SK-N-SH treated with all-trans-retinoic acid at 6 μM for 48 hours (cell line): Measurements from ENCODE around the gene ARF3.

ENCODE experiments used
- ATAC-seq: fragments of 200-7000 bp; cut with Tn5 transposase; 3 replicates; pipeline ENCODE4 v1.9.1; 2020; ENCODE audit warnings: mild to moderate bottlenecking, moderate library complexity
- ARNTL ChIP-seq: fragments of 450-650 bp; formaldehyde crosslinking; IDR thresholded peaks from 2 replicates; pipeline ENCODE4 v1.5.0; 2020; ENCODE audit warnings: low read depth, mild to moderate bottlenecking, moderate library complexity, borderline replicate concordance
- BACH2 ChIP-seq: fragments of 250-450 bp; sonication (Bioruptor Pico); IDR thresholded peaks from 2 replicates; pipeline ENCODE4 v1.9.0; 2021; ENCODE audit warnings: mild to moderate bottlenecking, borderline replicate concordance
- CSDC2 ChIP-seq: fragments of 250-450 bp; sonication (Bioruptor Pico); IDR thresholded peaks from 2 replicates; pipeline ENCODE4 v1.5.0; 2020; ENCODE audit warnings: mild to moderate bottlenecking, moderate library complexity
- ESRRG ChIP-seq: fragments of 250-450 bp; sonication (Bioruptor Pico); IDR thresholded peaks from 2 replicates; pipeline ENCODE4 v1.6.1; 2021; ENCODE audit warnings: mild to moderate bottlenecking
- ISL1 ChIP-seq: fragments of 250-450 bp; sonication (Bioruptor Pico); IDR thresholded peaks from 2 replicates; pipeline ENCODE4 v2.1.2; 2022; ENCODE audit warnings: mild to moderate bottlenecking, moderate library complexity
- OSR1 ChIP-seq: fragments of 250-450 bp; sonication (Bioruptor Pico); IDR thresholded peaks from 2 replicates; pipeline ENCODE4 v1.8.0; 2022; ENCODE audit warnings: moderate library complexity, mild to moderate bottlenecking, inconsistent platforms
- RARB ChIP-seq: fragments of 250-450 bp; sonication (Bioruptor Pico); IDR thresholded peaks from 2 replicates; pipeline ENCODE4 v1.8.0; 2021; ENCODE audit warnings: mild to moderate bottlenecking, moderate library complexity
- SNAI2 ChIP-seq: fragments of 250-450 bp; sonication (Bioruptor Pico); IDR thresholded peaks from 2 replicates; pipeline ENCODE4 v1.5.0; 2020; ENCODE audit warnings: mild to moderate bottlenecking, moderate library complexity
- TCF4 ChIP-seq: fragments of 250-450 bp; sonication (Bioruptor Pico); IDR thresholded peaks from 2 replicates; pipeline ENCODE4 v1.8.0; 2021; ENCODE audit warnings: mild to moderate bottlenecking, moderate library complexity, borderline replicate concordance
- TOX ChIP-seq: fragments of 250-450 bp; sonication (Bioruptor Pico); IDR thresholded peaks from 2 replicates; pipeline ENCODE4 v1.8.0; 2021; ENCODE audit warnings: mild to moderate bottlenecking, moderate library complexity, borderline replicate concordance
- ZC3H10 ChIP-seq: fragments of 250-450 bp; sonication (Bioruptor Pico); IDR thresholded peaks from 2 replicates; pipeline ENCODE4 v1.5.1; 2021; ENCODE audit warnings: mild to moderate bottlenecking, moderate library complexity
- ZFP3 ChIP-seq: fragments of 250-450 bp; sonication (Bioruptor Pico); IDR thresholded peaks from 2 replicates; pipeline ENCODE4 v1.5.0; 2020; ENCODE audit warnings: mild to moderate bottlenecking, moderate library complexity
- ZFP30 ChIP-seq: fragments of 450-650 bp; formaldehyde crosslinking; IDR thresholded peaks from 2 replicates; pipeline ENCODE4 v1.5.0; 2022; ENCODE audit warnings: mild to moderate bottlenecking, moderate library complexity
- ZNF565 ChIP-seq: fragments of 450-650 bp; formaldehyde crosslinking; conservative IDR thresholded peaks from 2 replicates; pipeline ENCODE4 v1.5.0; 2020; ENCODE audit warnings: low read depth, mild to moderate bottlenecking, moderate library complexity
- ZNF70 ChIP-seq: fragments of 450-650 bp; formaldehyde crosslinking; IDR thresholded peaks from 2 replicates; pipeline ENCODE4 v1.5.0; 2020; ENCODE audit warnings: mild to moderate bottlenecking, moderate library complexity
- ZNF8 ChIP-seq: fragments of 450-650 bp; formaldehyde crosslinking; IDR thresholded peaks from 2 replicates; pipeline ENCODE4 v1.5.0; 2020; ENCODE audit warnings: mild to moderate bottlenecking, moderate library complexity
- TF ChIP-seq, protein P1 (sequence below): fragments of 250-450 bp; sonication (Bioruptor Pico); IDR thresholded peaks from 2 replicates; pipeline ENCODE4 v1.5.1; 2021; ENCODE audit warnings: mild to moderate bottlenecking, moderate library complexity
- TF ChIP-seq, protein P2 (sequence below): fragments of 250-450 bp; sonication (Bioruptor Pico); IDR thresholded peaks from 2 replicates; pipeline ENCODE4 v1.5.0; 2020; ENCODE audit warnings: mild to moderate bottlenecking, moderate library complexity
- TF ChIP-seq, protein P3 (sequence below): fragments of 250-450 bp; sonication (Bioruptor Pico); IDR thresholded peaks from 2 replicates; pipeline ENCODE4 v1.8.0; 2021; ENCODE audit warnings: low read depth, mild to moderate bottlenecking, moderate library complexity, borderline replicate concordance

ARF3 gene

DNA sequence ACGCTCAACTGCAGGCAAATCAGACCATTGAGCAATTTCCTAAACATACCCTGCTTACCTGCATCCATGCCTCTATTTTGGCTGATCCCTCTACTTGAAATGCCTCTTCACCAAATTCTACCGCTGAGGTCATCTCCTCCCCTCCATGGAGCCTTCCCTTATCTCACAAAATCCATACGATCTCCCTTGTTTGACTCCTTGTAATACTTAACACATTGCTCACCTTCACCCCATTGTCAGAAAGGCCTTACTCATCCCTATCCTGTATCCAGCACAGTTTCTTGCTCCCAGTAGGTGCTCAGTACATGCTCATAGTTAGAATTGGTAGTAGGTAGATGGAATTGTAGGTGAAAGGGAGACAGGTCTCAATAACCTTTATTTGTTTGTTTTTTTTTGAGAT lies 36.5 kb upstream of the ARF3 start:
- no peak for ATAC-seq
- TF ChIP-seq ARNTL (CRISPR knock-in tag) (no peak), RARB (no peak), OSR1 (no peak), CSDC2 (no peak), ZFP30 (CRISPR knock-in tag) (no peak), ZC3H10 (CRISPR knock-in tag) (no peak), BACH2 (no peak)
- TF ChIP-seq, protein P1, sequence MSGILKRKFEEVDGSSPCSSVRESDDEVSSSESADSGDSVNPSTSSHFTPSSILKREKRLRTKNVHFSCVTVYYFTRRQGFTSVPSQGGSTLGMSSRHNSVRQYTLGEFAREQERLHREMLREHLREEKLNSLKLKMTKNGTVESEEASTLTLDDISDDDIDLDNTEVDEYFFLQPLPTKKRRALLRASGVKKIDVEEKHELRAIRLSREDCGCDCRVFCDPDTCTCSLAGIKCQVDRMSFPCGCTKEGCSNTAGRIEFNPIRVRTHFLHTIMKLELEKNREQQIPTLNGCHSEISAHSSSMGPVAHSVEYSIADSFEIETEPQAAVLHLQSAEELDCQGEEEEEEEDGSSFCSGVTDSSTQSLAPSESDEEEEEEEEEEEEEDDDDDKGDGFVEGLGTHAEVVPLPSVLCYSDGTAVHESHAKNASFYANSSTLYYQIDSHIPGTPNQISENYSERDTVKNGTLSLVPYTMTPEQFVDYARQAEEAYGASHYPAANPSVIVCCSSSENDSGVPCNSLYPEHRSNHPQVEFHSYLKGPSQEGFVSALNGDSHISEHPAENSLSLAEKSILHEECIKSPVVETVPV (CRISPR knock-in tag), result no peak
- TF ChIP-seq, all 23 proteins: peak for 0

DNA sequence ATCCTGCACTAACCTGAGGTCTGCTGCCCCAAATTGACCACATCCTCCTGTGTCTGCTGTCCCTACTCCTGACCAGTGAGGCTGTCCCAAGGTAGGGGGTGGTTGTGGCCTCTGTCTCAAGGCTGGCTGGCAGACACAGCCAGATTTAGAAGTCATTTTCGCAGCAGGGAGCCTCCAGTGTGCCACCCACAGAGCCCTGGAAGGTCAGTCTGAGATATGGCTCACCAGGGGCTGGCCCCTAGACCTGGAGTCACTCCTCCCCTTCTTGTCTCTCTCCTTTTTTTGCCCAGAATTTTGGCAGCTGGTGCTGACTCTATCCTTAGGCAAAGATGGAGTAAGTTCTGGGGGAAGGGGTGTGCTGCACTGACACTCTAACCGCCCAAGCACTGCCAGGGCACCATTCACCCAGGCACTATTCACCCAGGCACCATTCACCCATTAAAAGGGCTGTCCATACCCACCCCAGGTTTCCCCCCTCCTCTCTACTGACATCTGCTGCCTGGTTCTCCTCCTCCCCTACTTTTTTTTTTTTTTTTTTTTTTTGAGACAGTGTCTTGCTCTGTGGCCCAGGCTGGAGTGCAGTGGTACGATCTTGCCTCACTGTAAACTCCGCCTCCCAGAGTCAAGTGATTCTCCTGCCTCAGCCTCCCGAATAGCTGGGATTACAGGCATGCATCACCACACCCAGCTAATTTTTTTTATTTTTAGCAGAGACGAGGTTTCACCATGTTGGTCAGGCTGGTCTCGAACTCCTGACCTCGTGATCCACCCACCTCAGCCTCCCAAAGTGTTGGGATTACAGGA lies 34.2 kb upstream of the ARF3 start:
- ATAC-seq, result no peak
- no peak for TF ChIP-seq BACH2
- TF ChIP-seq CSDC2, result no peak
- TF ChIP-seq TOX, result no peak
- no peak for TF ChIP-seq TCF4

DNA sequence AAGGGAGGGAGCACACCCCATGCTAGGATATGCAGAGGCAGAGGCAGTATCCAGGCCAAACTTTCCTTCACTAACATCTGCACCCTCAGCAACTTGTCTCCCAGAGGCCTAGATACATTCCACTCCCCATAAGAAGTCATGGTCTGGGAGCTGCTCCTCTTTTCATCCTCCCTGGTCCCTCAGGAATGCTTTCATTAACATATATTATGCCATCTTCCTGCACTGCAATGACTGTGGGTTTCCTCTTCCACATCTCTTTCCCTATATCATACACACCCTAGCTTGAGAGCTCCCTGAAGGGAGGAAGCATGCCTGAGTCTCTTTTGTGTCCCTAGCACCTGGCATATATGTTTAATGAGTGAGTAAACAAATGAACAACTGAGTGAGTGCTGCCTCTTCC lies 33.3 kb upstream of the ARF3 start:
- ATAC-seq, result no peak
- no peak for TF ChIP-seq ISL1
- TF ChIP-seq ARNTL (CRISPR knock-in tag), result no peak
- TF ChIP-seq, protein P1 (CRISPR knock-in tag), result no peak
- TF ChIP-seq ZNF70 (CRISPR knock-in tag), result no peak
- no peak for TF ChIP-seq OSR1
- TF ChIP-seq, protein P2, sequence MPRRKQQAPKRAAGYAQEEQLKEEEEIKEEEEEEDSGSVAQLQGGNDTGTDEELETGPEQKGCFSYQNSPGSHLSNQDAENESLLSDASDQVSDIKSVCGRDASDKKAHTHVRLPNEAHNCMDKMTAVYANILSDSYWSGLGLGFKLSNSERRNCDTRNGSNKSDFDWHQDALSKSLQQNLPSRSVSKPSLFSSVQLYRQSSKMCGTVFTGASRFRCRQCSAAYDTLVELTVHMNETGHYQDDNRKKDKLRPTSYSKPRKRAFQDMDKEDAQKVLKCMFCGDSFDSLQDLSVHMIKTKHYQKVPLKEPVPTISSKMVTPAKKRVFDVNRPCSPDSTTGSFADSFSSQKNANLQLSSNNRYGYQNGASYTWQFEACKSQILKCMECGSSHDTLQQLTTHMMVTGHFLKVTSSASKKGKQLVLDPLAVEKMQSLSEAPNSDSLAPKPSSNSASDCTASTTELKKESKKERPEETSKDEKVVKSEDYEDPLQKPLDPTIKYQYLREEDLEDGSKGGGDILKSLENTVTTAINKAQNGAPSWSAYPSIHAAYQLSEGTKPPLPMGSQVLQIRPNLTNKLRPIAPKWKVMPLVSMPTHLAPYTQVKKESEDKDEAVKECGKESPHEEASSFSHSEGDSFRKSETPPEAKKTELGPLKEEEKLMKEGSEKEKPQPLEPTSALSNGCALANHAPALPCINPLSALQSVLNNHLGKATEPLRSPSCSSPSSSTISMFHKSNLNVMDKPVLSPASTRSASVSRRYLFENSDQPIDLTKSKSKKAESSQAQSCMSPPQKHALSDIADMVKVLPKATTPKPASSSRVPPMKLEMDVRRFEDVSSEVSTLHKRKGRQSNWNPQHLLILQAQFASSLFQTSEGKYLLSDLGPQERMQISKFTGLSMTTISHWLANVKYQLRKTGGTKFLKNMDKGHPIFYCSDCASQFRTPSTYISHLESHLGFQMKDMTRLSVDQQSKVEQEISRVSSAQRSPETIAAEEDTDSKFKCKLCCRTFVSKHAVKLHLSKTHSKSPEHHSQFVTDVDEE (CRISPR knock-in tag), result no peak
- TF ChIP-seq, protein P3, sequence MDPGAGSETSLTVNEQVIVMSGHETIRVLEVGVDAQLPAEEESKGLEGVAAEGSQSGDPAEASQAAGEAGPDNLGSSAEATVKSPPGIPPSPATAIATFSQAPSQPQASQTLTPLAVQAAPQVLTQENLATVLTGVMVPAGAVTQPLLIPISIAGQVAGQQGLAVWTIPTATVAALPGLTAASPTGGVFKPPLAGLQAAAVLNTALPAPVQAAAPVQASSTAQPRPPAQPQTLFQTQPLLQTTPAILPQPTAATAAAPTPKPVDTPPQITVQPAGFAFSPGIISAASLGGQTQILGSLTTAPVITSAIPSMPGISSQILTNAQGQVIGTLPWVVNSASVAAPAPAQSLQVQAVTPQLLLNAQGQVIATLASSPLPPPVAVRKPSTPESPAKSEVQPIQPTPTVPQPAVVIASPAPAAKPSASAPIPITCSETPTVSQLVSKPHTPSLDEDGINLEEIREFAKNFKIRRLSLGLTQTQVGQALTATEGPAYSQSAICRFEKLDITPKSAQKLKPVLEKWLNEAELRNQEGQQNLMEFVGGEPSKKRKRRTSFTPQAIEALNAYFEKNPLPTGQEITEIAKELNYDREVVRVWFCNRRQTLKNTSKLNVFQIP (CRISPR knock-in tag), result no peak
- no peak for TF ChIP-seq BACH2
- no peak for TF ChIP-seq ZFP3 (CRISPR knock-in tag)
- TF ChIP-seq RARB, result no peak
- TF ChIP-seq TCF4, result no peak

DNA sequence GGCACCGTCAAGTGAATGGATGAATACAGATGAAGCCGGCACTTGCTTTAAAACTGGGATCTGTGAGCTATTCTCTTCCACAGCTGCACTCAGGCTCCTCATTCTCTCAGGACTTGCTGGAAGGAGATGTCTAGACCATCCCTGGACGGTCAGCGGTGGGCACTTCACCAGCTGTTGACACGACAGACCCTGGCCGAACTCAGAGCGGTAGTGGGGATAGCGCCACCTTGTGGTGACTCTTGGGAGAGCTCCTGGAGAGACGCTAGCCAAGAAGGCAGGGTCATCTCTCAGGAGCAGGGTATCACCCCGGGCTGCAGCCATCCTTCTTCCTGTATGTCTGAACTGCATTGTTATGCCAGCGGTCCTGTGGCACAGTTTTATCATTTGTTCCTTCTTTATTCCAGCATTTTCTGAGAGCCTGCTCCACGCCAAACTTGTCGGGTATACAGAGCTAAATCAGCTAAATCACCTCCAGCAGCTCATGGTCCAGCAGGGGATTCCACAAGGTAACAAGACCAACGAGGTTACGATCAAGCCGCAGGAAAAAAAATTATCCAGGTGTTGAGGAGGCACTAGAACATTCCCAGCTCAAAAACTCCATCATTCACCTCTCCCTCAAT lies 30.9 kb upstream of the ARF3 start:
- TF ChIP-seq ESRRG, result no peak
- no peak for TF ChIP-seq ZNF8 (CRISPR knock-in tag)
- no peak for TF ChIP-seq OSR1
- no peak for TF ChIP-seq TCF4
- TF ChIP-seq BACH2, result no peak
- no peak for TF ChIP-seq ZNF565 (CRISPR knock-in tag)
- TF ChIP-seq SNAI2, result no peak
- no peak for TF ChIP-seq RARB
- TF ChIP-seq, protein P2 (CRISPR knock-in tag), result no peak
- TF ChIP-seq ZFP30 (CRISPR knock-in tag), result no peak
- no peak for TF ChIP-seq ZC3H10 (CRISPR knock-in tag)
- TF ChIP-seq ZNF70 (CRISPR knock-in tag), result no peak
- ATAC-seq, result peak; percentile 86
